ENCODE results near the gene IFNLR1. TPM values are rescaled to one million over a fixed set of nuclear protein-coding genes. Genes with fewer than 3 reads are reported as not detected.

IFNLR1 gene
- total and polyA plus RNA-seq, 2 of the 8 experiments (the other 6 are each of a cell fraction or from before 2014, with no cell fraction given), result 6.8 to 10.1 TPM

DNA sequence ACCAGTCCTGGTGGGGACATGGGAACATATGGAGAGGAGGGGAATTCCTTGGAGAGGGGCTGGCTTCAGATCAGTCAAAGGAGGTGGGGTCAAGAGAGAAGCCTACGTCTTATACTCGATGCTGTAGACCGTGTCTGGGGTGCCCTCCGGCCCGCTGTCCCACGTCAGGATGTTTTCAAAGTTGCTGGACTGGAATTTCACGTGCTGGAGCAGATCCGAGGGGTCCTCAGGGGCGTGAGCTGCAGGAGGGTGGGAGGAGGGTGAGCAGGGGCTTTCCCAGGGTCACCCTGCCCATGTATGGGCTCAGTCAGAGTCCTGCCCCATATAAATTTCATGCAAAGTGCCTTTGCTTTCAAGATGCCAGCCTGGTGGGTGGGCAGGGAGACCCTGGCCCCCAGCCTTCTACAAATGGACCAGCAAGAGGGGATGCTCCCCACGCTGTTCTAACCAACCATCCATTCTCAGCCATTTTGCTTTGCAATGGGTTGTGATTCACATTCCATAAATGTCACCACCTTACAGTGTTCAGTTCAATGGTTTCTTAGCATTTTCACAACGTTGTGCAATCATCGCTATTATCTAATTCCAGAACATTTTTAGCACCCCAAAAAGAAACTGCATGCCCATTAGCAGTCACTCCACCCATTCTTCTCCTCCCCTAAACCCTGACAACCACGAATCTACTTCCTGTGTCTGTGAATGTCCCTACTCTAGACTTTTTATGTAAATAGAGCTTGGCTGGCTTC is 48.4 kb downstream of the IFNLR1 start:
- no peak overlapping the region for H2BK5ac ChIP-seq (ENCODE audit: low read depth, low read length)
- H3K4me3 ChIP-seq (ENCODE audit: extremely low read depth in 1 of 4, insufficient read depth in 2 of 4, low read depth in 3 of 4, low read length in 4 of 4), result no peak overlapping the region
- H4K91ac ChIP-seq (replicated peaks; ENCODE audit: insufficient read length, low read length), result no peak overlapping the region
- H3K4me2 ChIP-seq (ENCODE audit: insufficient read depth in 1 of 2, low read depth in 2 of 2, low read length in 2 of 2), result no peak overlapping the region
- no peaks in the 10 kb centered on the region; the same call in 1 of the 2 replicates for H3K79me1 ChIP-seq (ENCODE audit: low read depth, low read length)
- H3K36me3 ChIP-seq (ENCODE audit: control insufficient read depth in 2 of 4, insufficient read depth in 4 of 4, low read length in 3 of 4), result no peaks in the 10 kb centered on the region
- FAIRE-seq (no peak), DNase-seq (ENCODE audit: low read depth in 1 of 2, low spot score in 2 of 2) (no peak)
- no peak overlapping the region for H2AK5ac ChIP-seq (ENCODE audit: low read depth, low read length)
- H3K56ac ChIP-seq (replicated peaks; ENCODE audit: insufficient read length, low read depth, low read length), result no peak overlapping the region
- no peak overlapping the region for H3K18ac ChIP-seq (ENCODE audit: extremely low read depth, low read length)
- H4K20me1 ChIP-seq (replicated peaks in 1 of 2; ENCODE audit: control insufficient read depth in 1 of 2, insufficient read depth in 2 of 2, low read length in 2 of 2), result no peaks in the 10 kb centered on the region
- no peak overlapping the region for H3K4ac ChIP-seq (replicated peaks; ENCODE audit: insufficient read length, low read depth, low read length)
- no peak overlapping the region for H2AFZ ChIP-seq (ENCODE audit: low read length)
- CTCF ChIA-PET (ENCODE audit: partially characterized antibody), result interaction anchor here (0.8 to 1.5 kb wide), 3 partner anchors 9 to 13 kb away, joined by 3 to 7 read pairs (median 4); no protein-coding TSS in a partner anchor
- no peak overlapping the region for H3K9ac ChIP-seq (replicated peaks in 1 of 4; ENCODE audit: extremely low read depth in 1 of 4, low read depth in 3 of 4, low read length in 3 of 4)
- no peak overlapping the region for H4K8ac ChIP-seq (ENCODE audit: extremely low read depth, insufficient read depth, low read length)
- H3K4me1 ChIP-seq (replicated peaks in 1 of 4; ENCODE audit: control insufficient read depth in 3 of 4, insufficient read depth in 4 of 4, low read length in 3 of 4), result peaks cover 0 to 4% (median 1%) of the 10 kb centered on the region in 4 experiments; a peak in 3 of 7 replicates
- POLR2A ChIA-PET (ENCODE audit: partially characterized antibody), result interaction anchor here (0.8 to 1.5 kb wide), 3 partner anchors 12 to 13 kb away, joined by 3 to 6 read pairs (median 4); no protein-coding TSS in a partner anchor
- 87% methylated on average over 13 of the region's 13 CpGs; no CpG with 5 or more reads in 1 of the 2 experiments for WGBS, 2 experiments (ENCODE audit: extremely low coverage in 1 of 2, insufficient coverage in 1 of 2, insufficient read length in 1 of 2, insufficient replicate concordance in 2 of 2, low coverage in 1 of 2, low lambda C conversion rate in 2 of 2, missing lambda C conversion rate in 1 of 2)
- no peak overlapping the region for H2BK20ac ChIP-seq (ENCODE audit: low read length)
- no peaks in the 10 kb centered on the region for H3K79me2 ChIP-seq (ENCODE audit: control insufficient read depth in 1 of 2, insufficient read depth in 2 of 2, low read length in 2 of 2)
- H4K5ac ChIP-seq (ENCODE audit: insufficient read length, low read depth, low read length), result no peak overlapping the region
- H3K23ac ChIP-seq (ENCODE audit: insufficient read length), result no peak overlapping the region
- TF ChIP-seq RBBP5 (IDR thresholded peaks at IDR 0.05; ENCODE audit: borderline replicate concordance, low read depth, low read length), result no peak
- TF ChIP-seq GABPA (IDR thresholded peaks at IDR 0.05; ENCODE audit: borderline replicate concordance, insufficient read depth, low read length), result no peak
- TF ChIP-seq, protein P1, sequence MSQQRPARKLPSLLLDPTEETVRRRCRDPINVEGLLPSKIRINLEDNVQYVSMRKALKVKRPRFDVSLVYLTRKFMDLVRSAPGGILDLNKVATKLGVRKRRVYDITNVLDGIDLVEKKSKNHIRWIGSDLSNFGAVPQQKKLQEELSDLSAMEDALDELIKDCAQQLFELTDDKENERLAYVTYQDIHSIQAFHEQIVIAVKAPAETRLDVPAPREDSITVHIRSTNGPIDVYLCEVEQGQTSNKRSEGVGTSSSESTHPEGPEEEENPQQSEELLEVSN (IDR thresholded peaks at IDR 0.05), result no peak
- TF ChIP-seq POLR2AphosphoS5 (IDR thresholded peaks at IDR 0.05; ENCODE audit: low read depth, low read length), result no peak
- TF ChIP-seq MAFK (IDR thresholded peaks at IDR 0.05; ENCODE audit: low read depth, low read length), result no peak
- no peak for TF ChIP-seq TEAD4 (IDR thresholded peaks at IDR 0.05; ENCODE audit: low read depth, low read length)
- TF ChIP-seq, protein P2, sequence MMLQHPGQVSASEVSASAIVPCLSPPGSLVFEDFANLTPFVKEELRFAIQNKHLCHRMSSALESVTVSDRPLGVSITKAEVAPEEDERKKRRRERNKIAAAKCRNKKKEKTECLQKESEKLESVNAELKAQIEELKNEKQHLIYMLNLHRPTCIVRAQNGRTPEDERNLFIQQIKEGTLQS (IDR thresholded peaks at IDR 0.05; ENCODE audit: insufficient read depth, low read depth, low read length), result no peak
- H3K27ac ChIP-seq (ENCODE audit: low read depth, low read length), result no peak overlapping the region
- H3K9me3 ChIP-seq (ENCODE audit: insufficient read depth in 2 of 2, low read depth in 1 of 2, low read length in 1 of 2), result no peaks in the 10 kb centered on the region
- no peaks in the 10 kb centered on the region; the same call in 1 of the 2 replicates for H3K23me2 ChIP-seq (ENCODE audit: low read depth, low read length)
- no peaks in the 10 kb centered on the region; a peak in 1 of 7 replicates for H3K27me3 ChIP-seq (replicated peaks in 1 of 4; ENCODE audit: control insufficient read depth in 3 of 4, extremely low read depth in 1 of 4, insufficient read depth in 3 of 4, low read length in 3 of 4)
- no peak overlapping the region for H3K14ac ChIP-seq (ENCODE audit: insufficient read length)
- H2BK15ac ChIP-seq (ENCODE audit: low read length), result no peak overlapping the region
- H2BK120ac ChIP-seq (replicated peaks; ENCODE audit: low read depth, low read length), result no peak overlapping the region
- no peak overlapping the region for H2BK12ac ChIP-seq (ENCODE audit: low read depth, low read length)

All from H1 (cell line).